ENCODE results near the gene SLC22A12. TPM values are rescaled to one million over a fixed set of nuclear protein-coding genes. Genes with fewer than 3 reads are reported as not detected.

The SLC22A12 gene
- polyA plus RNA-seq, 4 donors = 0.16 TPM; not detected in 3

DNA sequence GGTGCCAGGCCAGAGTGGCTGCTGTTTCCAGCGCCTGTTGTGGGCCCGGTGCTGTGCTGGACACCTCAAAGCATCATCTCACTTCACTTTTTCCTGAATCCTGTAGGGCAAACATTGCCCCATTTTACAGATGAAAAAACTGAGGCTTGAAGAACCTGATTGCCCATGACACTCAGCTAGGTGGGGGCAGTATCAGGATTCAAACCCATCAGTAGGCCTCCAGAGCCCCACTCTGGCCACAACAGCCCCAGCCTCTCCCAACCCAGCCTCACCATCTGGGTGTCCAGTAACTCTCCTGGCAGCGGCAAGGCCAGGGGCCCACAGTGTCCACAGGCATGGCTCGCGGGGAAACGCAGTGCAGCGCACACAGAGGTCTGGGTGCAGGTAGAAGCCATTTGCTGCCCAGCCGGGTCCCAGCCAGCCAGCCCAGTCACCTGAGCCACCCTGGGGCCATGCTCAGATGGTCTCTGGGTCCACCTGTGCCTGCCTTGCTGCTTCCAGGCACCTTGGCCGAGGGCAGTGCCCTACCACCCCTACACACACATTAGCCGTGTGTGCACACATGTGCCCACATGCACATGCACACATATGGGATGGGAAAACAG, 11.5 kb downstream of the SLC22A12 start:
- WGBS, 3 donors = 89 to 93% (median 91%) methylated on average over 10 of the region's 10 CpGs

DNA sequence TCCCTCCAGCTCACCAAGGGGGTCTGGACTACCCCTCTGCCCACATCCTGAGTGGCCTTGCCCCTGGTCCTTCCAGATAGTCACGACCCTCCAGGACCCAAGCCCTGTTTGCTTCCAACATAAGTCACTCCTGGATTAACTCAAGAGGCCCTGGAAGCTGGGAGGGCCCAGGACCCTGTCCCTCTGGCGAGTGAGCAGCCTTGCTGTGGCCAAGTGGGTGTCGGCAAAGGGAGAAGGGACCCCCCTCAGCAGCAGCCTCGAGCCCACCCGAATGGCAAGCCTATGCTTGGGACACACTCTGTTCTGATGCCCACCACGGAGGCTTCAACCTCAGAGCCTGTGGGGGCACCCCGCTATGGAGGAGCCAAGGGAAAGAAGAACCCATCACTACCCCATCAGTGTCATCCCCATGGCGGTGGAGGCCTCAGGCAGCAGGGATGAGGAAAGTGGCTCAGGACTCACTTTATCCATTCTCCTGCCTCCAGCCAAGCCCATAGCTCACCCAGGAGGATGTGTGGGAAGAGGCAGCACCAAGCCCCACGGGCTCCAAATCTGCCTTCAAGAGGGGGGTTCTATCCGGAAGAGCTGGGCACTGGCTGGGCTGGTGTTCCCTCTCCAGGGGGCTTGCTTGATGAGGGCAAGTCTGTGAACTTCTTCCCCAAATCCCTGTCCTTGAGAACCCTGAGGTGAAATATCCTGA, 12.5 kb downstream of the SLC22A12 start:
- DNase-seq (no peak), FAIRE-seq (no peak)
- H3K9me3 ChIP-seq (ENCODE audit: control insufficient read depth in 2 of 2, insufficient read depth in 1 of 2, low read depth in 1 of 2, low read length in 1 of 2) = no peaks in the 10 kb centered on the region
- H3K27ac ChIP-seq (ENCODE audit: low read depth in 1 of 3, low read length in 2 of 3) = no peak overlapping the region
- peaks cover 0 to 17% (median 0%) of the 10 kb centered on the region in 3 donors for H3K27me3 ChIP-seq (ENCODE audit: control insufficient read depth in 3 of 3, insufficient read depth in 3 of 3, low read length in 3 of 3)
- WGBS, 3 donors = 69 to 83% (median 80%) methylated on average over 10 of the region's 10 CpGs
- no peak overlapping the region for H3K4me3 ChIP-seq (ENCODE audit: low read depth in 1 of 3, low read length in 3 of 3)
- H3K4me1 ChIP-seq (ENCODE audit: control insufficient read depth in 3 of 3, insufficient read depth in 2 of 3, low read depth in 1 of 3, low read length in 2 of 3) = peaks cover 0 to 7% (median 0%) of the 10 kb centered on the region in 3 donors
- H3K36me3 ChIP-seq (ENCODE audit: control insufficient read depth in 3 of 3, insufficient read depth in 2 of 3, low read depth in 1 of 3, low read length in 3 of 3) = peaks cover 0 to 2% (median 0%) of the 10 kb centered on the region in 3 donors

More for the DNA sequence above, 11.5 kb downstream of the SLC22A12 start:
- Histone ChIP-seq H3K4me3 (ENCODE audit: low read depth in 1 of 3, low read length in 3 of 3) (no peak overlapping the region), H3K27ac (ENCODE audit: low read depth in 1 of 3, low read length in 2 of 3) (no peak overlapping the region), H3K36me3 (ENCODE audit: control insufficient read depth in 3 of 3, insufficient read depth in 2 of 3, low read depth in 1 of 3, low read length in 3 of 3) (peaks cover 0 to 2% (median 0%) of the 10 kb centered on the region in 3 donors), H3K27me3 (ENCODE audit: control insufficient read depth in 3 of 3, insufficient read depth in 3 of 3, low read length in 3 of 3) (peaks cover 0 to 13% (median 0%) of the 10 kb centered on the region in 3 donors), H3K4me1 (ENCODE audit: control insufficient read depth in 3 of 3, insufficient read depth in 2 of 3, low read depth in 1 of 3, low read length in 2 of 3) (peaks cover 0 to 4% (median 0%) of the 10 kb centered on the region in 3 donors), H3K9me3 (ENCODE audit: control insufficient read depth in 2 of 2, insufficient read depth in 1 of 2, low read depth in 1 of 2, low read length in 1 of 2) (no peaks in the 10 kb centered on the region)
- no peak for DNase-seq
- FAIRE-seq = no peak

DNA sequence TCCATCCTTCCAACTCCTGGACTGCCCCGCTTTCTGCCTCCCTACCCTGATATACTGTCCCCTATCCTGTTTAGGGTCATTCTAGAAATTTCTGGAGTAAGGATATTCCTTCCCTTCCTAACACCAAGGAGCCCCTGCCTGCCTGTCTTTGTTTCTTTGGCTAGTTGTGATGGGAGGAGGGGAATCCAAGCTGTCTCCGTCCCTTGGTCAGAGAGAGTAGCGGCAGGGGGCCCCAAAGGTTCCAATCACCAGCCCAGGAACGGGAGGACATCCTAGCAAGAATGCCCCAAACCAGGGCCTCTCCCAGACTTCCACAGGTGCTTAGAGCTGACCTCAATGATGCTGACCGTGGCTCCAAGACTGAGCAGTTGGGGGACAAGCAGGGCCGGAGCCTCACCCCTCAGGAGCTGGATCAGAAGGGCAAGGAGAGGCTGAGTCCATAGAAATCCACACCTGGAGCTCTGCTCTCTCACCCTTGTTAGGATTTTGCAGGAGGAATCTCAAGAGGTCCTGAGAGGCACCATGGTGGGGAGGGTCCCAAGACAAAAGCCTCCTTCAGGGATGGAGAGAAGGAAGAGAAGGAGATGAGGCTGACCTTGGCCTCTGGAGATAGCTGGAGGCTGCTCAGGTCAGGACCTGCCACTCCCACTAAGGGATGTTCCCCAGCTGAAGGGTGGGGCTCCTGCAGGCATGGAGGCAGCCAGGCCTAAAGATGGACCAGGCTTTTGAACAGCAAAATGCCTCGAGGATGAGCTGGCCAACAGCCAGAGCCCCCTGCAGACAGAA, 13.6 kb downstream of the SLC22A12 start:
- WGBS, 3 donors = 63 to 74% (median 68%) methylated on average over 7 of the region's 7 CpGs
- Histone ChIP-seq H3K9me3 (ENCODE audit: control insufficient read depth in 2 of 2, insufficient read depth in 1 of 2, low read depth in 1 of 2, low read length in 1 of 2) (no peaks in the 10 kb centered on the region), H3K4me1 (ENCODE audit: control insufficient read depth in 3 of 3, insufficient read depth in 2 of 3, low read depth in 1 of 3, low read length in 2 of 3) (peaks cover 0 to 7% (median 0%) of the 10 kb centered on the region in 3 donors), H3K27ac (ENCODE audit: low read depth in 1 of 3, low read length in 2 of 3) (no peak overlapping the region), H3K27me3 (ENCODE audit: control insufficient read depth in 3 of 3, insufficient read depth in 3 of 3, low read length in 3 of 3) (peaks cover 0 to 27% (median 2%) of the 10 kb centered on the region in 3 donors), H3K36me3 (ENCODE audit: control insufficient read depth in 3 of 3, insufficient read depth in 2 of 3, low read depth in 1 of 3, low read length in 3 of 3) (peaks cover 0 to 5% (median 0%) of the 10 kb centered on the region in 3 donors), H3K4me3 (ENCODE audit: low read depth in 1 of 3, low read length in 3 of 3) (no peak overlapping the region)
- no peak for FAIRE-seq
- DNase-seq = no peak

DNA sequence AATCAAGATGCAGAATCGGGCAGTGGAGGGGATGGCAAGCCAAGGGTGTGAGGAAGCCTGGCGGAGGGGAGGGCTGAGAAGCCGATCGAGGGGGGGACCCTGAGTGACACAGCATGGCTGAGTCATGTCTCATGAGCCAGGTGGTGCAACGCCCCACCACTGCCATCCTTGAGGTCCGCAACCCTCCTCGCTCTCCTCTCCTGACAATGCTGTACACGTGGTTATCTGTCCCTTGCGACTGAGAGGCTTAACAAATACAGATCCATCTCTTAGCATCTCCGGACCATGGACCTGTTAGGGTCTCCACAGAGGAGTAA, 14.2 kb downstream of the SLC22A12 start:
- no peak for FAIRE-seq
- no peak for DNase-seq
- Histone ChIP-seq H3K9me3 (ENCODE audit: control insufficient read depth in 2 of 2, insufficient read depth in 1 of 2, low read depth in 1 of 2, low read length in 1 of 2) (no peaks in the 10 kb centered on the region), H3K4me1 (ENCODE audit: control insufficient read depth in 3 of 3, insufficient read depth in 2 of 3, low read depth in 1 of 3, low read length in 2 of 3) (peaks cover 0 to 7% (median 0%) of the 10 kb centered on the region in 3 donors), H3K4me3 (ENCODE audit: low read depth in 1 of 3, low read length in 3 of 3) (no peak overlapping the region), H3K27me3 (ENCODE audit: control insufficient read depth in 3 of 3, insufficient read depth in 3 of 3, low read length in 3 of 3) (peaks cover 0 to 27% (median 2%) of the 10 kb centered on the region in 3 donors), H3K36me3 (ENCODE audit: control insufficient read depth in 3 of 3, insufficient read depth in 2 of 3, low read depth in 1 of 3, low read length in 3 of 3) (peaks cover 0 to 5% (median 0%) of the 10 kb centered on the region in 3 donors), H3K27ac (ENCODE audit: low read depth in 1 of 3, low read length in 2 of 3) (no peak overlapping the region)
- WGBS, 3 donors = 63 to 81% (median 66%) methylated on average over 10 of the region's 10 CpGs

DNA sequence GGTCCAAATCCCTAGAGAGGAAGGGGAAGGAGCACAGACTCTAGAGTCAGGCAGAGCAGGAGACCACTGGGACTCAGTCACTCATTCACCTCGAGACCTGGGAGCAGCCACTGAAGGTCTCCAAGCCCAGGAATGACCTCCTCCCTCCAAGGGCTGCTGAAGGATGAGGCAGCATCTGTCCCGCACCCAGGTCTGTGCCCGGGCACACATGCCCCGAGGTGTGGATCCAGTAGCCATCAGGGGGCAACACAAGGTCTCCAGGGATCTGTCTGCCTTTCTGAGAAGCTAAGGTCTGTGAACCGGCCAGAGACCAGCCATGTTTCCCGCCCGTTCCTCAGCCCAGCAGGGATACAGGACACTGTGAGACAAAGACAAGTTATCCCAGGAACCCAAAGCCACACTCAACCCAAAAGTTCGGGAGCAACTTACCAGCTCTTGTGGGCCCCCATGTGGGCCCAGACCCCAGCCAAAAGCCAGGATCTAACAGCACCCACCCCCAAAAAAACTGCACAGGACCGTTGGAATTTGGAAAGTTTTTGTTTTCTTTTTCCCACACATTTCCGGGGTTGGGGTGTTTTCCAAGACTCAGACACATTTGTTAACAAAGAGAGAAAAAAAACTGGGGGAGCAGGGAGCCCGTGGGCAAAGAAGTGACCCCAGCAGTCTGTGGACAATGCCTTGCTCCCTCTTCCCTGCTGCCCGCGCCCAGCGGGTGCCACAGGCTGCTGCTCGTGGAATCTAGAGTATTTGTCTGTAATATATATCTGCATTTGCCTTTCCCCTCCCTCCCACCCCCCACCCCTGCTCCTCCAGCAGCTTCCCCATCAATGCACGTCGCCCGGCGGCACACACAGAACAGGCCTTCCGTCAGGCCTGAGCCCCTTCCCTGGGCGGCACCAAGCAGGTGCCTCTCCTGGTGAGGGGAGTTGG, 14.9 kb downstream of the SLC22A12 start:
- H3K4me3 ChIP-seq (ENCODE audit: low read depth in 1 of 3, low read length in 3 of 3) = no peak overlapping the region
- DNase-seq (no peak), FAIRE-seq (no peak)
- H3K4me1 ChIP-seq (ENCODE audit: control insufficient read depth in 3 of 3, insufficient read depth in 2 of 3, low read depth in 1 of 3, low read length in 2 of 3) = peaks cover 0 to 7% (median 0%) of the 10 kb centered on the region in 3 donors
- peaks cover 0 to 5% (median 0%) of the 10 kb centered on the region in 3 donors for H3K36me3 ChIP-seq (ENCODE audit: control insufficient read depth in 3 of 3, insufficient read depth in 2 of 3, low read depth in 1 of 3, low read length in 3 of 3)
- H3K9me3 ChIP-seq (ENCODE audit: control insufficient read depth in 2 of 2, insufficient read depth in 1 of 2, low read depth in 1 of 2, low read length in 1 of 2) = no peaks in the 10 kb centered on the region
- peaks cover 0 to 27% (median 2%) of the 10 kb centered on the region in 3 donors for H3K27me3 ChIP-seq (ENCODE audit: control insufficient read depth in 3 of 3, insufficient read depth in 3 of 3, low read length in 3 of 3)
- 68 to 74% (median 71%) methylated on average over 21 of the region's 21 CpGs for WGBS, 3 donors
- H3K27ac ChIP-seq (ENCODE audit: low read depth in 1 of 3, low read length in 2 of 3) = no peak overlapping the region

DNA sequence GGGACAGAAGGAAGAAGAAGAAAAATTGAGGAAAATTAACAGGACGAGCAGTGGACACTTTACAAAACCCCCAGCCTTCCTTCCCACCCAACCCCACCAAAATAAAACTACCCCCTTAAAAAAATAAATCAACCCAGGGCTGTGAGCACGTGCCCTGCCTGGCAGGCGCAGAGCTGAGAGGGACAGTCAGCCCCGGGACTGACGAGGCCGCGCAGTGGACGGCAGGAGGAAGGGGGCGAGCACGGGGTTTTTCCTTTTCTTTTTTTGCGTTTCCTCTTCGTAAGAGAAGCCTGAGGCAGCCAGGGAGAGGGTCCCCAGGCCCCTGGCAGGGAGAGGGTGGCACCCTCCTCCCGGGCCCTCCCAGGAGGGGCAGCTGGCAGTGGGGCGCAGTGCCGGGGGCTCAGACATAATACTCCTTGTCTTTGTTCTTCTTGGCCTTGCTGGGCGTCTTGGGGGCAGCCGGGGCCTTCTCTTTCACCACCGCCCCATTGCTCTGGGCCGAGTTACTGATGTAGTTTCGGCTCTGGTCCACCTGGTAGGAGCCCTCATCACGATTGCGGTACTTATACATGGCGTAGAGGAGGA, 15.9 kb downstream of the SLC22A12 start:
- 74 to 82% (median 82%) methylated on average over 21 to 23 of the region's 23 CpGs for WGBS, 3 donors
- H3K9me3 ChIP-seq (ENCODE audit: control insufficient read depth in 2 of 2, insufficient read depth in 1 of 2, low read depth in 1 of 2, low read length in 1 of 2) = no peaks in the 10 kb centered on the region
- no peak for DNase-seq
- peaks cover 0 to 3% (median 0%) of the 10 kb centered on the region in 3 donors for H3K4me1 ChIP-seq (ENCODE audit: control insufficient read depth in 3 of 3, insufficient read depth in 2 of 3, low read depth in 1 of 3, low read length in 2 of 3)
- H3K27ac ChIP-seq (ENCODE audit: low read depth in 1 of 3, low read length in 2 of 3) = no peak overlapping the region
- H3K27me3 ChIP-seq (ENCODE audit: control insufficient read depth in 3 of 3, insufficient read depth in 3 of 3, low read length in 3 of 3) = peaks cover 0 to 27% (median 2%) of the 10 kb centered on the region in 3 donors
- H3K4me3 ChIP-seq (ENCODE audit: low read depth in 1 of 3, low read length in 3 of 3) = no peak overlapping the region
- no peak for FAIRE-seq
- peaks cover 0 to 7% (median 0%) of the 10 kb centered on the region in 3 donors for H3K36me3 ChIP-seq (ENCODE audit: control insufficient read depth in 3 of 3, insufficient read depth in 2 of 3, low read depth in 1 of 3, low read length in 3 of 3)

DNA sequence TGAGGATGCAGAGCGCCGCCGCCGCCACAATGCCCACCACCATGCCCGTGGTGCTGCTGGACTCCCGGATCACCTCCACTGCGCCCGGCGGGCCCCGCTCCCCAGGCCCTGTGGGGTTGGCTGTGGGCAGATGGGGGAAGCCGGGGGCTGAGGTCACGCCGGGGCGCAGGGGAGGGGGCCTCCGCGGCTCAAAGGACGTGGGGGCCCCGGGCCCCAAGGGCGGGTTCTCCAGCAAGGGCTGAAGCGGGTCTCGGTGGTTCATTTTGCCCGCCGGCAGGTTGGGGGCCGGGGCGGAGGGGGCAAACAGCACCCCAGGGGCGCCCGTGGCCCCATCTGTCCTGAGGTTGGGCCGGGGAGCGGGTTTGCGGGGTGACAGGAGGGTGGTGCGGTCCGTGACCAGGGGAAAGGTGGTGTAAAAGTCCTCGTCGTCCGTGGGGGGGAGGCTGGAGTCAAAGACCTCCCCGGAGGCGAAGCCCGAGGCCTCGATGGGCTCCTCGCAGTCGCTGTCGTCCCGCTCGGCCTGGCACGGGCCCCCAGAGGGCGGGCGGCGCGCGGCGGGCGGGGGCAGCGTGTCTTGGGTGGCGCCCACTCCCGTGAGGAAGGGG, 16.5 kb downstream of the SLC22A12 start:
- WGBS, 3 donors = 53 to 78% (median 59%) methylated on average over 32 to 55 of the region's 55 CpGs

More for the DNA sequence above, 16.5 kb downstream of the SLC22A12 start:
- H3K4me1 ChIP-seq (ENCODE audit: control insufficient read depth in 3 of 3, insufficient read depth in 2 of 3, low read depth in 1 of 3, low read length in 2 of 3) = peaks cover 0 to 3% (median 0%) of the 10 kb centered on the region in 3 donors
- FAIRE-seq (no peak), DNase-seq (no peak)
- no peak overlapping the region for H3K27ac ChIP-seq (ENCODE audit: low read depth in 1 of 3, low read length in 2 of 3)
- no peaks in the 10 kb centered on the region for H3K9me3 ChIP-seq (ENCODE audit: control insufficient read depth in 2 of 2, insufficient read depth in 1 of 2, low read depth in 1 of 2, low read length in 1 of 2)
- H3K4me3 ChIP-seq (ENCODE audit: low read depth in 1 of 3, low read length in 3 of 3) = no peak overlapping the region
- peaks cover 0 to 27% (median 2%) of the 10 kb centered on the region in 3 donors for H3K27me3 ChIP-seq (ENCODE audit: control insufficient read depth in 3 of 3, insufficient read depth in 3 of 3, low read length in 3 of 3)
- peaks cover 0 to 7% (median 0%) of the 10 kb centered on the region in 3 donors for H3K36me3 ChIP-seq (ENCODE audit: control insufficient read depth in 3 of 3, insufficient read depth in 2 of 3, low read depth in 1 of 3, low read length in 3 of 3)

Measured in small intestine (tissue), 7 donors.